IPS-18c (cell line): ENCODE data around the gene OR2M2.

Source experiments
- H3K4me3 ChIP-seq: 2 replicates; pipeline ENCODE4 v1.7.0; 2013; ENCODE audit warnings: low read depth, mild to moderate bottlenecking, low read length, moderate library complexity; ENCODE audit not compliant: insufficient read depth
- H3K9me3 ChIP-seq: one replicate; pipeline ENCODE4 v1.6.1; 2013; ENCODE audit warnings: mild to moderate bottlenecking, low read length, moderate library complexity; ENCODE audit not compliant: control insufficient read depth, insufficient read depth

The OR2M2 gene, protein sequence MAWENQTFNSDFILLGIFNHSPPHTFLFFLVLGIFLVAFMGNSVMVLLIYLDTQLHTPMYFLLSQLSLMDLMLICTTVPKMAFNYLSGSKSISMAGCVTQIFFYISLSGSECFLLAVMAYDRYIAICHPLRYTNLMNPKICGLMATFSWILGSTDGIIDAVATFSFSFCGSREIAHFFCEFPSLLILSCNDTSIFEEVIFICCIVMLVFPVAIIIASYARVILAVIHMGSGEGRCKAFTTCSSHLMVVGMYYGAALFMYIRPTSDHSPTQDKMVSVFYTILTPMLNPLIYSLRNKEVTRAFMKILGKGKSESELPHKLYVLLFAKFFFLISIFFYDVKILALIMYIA

DNA sequence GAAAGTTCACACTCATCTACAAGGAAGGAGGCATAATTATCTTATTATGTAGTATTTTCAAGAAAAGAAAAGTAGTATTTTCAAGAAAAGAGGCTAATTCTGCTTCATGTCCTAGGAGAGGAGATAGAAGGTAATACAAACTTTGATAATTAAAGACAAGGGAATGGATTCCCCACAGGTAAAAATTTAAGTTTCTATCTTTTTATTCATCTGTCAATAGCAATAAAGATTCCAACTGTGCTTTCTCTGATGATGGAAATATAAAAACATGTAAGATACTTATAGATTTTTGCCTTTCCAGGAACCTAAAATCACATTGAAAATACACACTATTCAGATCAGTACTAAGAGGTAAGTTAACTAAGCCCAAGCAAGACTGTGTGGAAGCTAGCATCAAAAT, at the start of gene OR2M2:
TSS of gene OR2M2 (plus strand) at position 301 of the 400 bp plus-strand sequence. CDS start 5,165 bp downstream, outside the sequence.
- Histone ChIP-seq H3K9me3 (no peaks in the 10 kb centered on the region), H3K4me3 (no peak within 1 kb of the TSS)

DNA sequence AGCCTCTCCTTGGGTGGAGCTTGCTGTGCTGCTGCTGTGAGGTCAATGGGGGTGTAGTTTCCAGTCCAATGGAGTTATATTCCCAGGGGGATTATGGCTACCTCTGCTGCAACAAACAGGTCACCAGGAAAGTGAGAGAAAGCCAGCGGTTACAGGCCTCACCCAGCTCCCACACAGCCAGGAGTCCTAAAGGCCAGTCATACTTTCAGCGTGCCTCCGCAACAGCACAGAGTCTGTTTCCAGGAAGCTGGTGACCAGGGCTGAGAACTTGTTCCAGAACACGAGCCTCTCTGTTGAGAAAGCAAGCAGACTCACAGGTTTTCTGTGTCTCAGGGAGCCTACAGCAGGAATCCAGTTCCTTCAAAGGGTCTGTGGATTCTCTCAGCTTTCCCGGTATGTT, 47.0 kb upstream of the OR2M2 start:
- peaks cover 2% of the 10 kb centered on the region for H3K9me3 ChIP-seq
- H3K4me3 ChIP-seq = no peak overlapping the region

DNA sequence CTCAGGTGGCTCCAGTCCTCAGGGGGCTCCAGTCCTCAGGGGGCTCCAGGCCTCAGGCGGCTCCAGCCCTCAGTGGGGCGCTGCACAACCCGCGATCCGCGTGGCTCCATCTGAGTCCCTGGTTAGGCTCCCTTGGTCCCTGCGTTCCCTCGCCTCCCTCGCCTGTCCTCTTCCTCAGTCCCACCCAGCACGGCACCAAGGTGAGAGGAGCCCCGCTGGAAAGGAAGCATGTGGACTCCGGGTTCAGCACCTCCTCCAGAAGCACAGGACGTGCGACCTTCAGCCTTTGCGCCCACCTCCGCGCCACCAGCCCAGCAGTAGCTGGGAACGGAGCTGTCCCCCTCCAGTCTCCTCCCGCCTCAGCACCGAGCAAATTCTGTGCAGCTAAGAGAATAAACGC, 37.8 kb upstream of the OR2M2 start:
- Histone ChIP-seq H3K4me3 (no peak overlapping the region), H3K9me3 (no peaks in the 10 kb centered on the region)

DNA sequence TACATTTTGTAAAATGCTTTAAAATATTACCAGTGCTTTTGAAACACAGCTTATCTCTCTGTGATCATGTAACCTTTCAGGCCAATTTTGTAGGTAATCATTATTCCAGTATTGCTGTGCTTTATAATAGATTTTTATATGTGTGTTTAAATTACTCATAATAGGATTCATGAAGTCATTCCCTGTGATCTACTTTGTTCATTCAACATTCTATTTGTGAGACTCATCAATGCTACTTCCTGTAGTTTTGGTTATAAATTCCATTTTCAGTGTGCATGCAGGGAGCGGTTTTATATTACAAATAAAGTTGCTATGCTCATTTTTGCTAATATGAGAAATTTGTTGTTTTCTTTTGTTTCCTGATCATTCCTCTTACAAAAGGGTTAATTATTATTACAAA, 33.8 kb upstream of the OR2M2 start:
- no peak overlapping the region for H3K4me3 ChIP-seq
- H3K9me3 ChIP-seq = no peaks in the 10 kb centered on the region

DNA sequence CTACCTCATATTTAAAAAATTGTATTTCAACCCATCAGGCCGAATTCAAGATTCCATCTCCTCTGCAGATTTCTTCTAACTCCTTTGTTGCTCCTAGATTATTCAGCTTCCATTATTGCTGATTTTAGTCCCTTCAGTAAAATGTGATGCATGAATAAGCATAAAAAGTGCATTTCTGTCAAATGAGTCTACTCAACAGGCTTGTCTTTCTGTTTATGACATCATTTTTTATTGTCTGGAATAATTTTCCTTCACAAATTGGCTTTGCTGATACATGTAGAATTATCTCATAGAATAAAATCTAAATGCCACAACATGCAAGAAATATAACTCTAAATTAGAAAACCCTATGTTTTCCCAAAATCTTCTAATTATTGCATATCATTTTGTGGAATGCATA, 31.3 kb upstream of the OR2M2 start:
- Histone ChIP-seq H3K4me3 (no peak overlapping the region), H3K9me3 (no peaks in the 10 kb centered on the region)

DNA sequence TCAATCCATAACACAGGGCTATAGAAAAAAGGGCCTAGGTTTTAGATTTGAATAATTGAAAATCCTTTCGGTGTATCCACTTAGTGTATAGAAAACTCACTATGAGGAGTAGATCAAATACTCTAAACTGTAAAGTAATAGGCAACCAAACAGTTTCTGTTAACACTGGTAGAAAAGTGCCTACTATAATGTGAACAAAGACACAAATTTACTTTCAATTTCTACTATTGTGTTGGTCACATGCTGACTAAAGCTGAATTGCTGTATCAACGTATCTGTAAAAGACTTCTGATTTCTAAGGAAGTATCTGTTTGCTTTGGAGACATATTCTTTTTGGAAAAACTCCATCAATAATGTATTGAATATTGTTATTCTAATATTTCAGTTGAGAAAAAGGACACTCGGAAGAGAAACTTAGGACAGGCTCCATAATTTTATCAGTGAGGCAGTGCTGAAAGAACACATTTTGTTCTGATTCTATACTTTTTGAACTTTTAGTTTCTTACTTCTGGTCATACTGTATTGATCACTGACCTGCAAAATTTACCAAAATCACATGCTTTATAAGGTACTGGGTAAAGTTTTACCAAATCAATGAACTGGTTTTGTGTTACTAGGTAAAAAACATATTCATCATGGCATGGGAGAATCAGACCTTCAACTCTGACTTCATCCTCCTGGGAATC, 30.0 kb upstream of the OR2M2 start, which contains the start of gene OR2M5:
TSS of gene OR2M5 (plus strand) at position 636 of the 686 bp plus-strand sequence. CDS start at position 636, 0 bp downstream.
- no peaks in the 10 kb centered on the region for H3K9me3 ChIP-seq
- H3K4me3 ChIP-seq = no peak within 1 kb of the TSS

DNA sequence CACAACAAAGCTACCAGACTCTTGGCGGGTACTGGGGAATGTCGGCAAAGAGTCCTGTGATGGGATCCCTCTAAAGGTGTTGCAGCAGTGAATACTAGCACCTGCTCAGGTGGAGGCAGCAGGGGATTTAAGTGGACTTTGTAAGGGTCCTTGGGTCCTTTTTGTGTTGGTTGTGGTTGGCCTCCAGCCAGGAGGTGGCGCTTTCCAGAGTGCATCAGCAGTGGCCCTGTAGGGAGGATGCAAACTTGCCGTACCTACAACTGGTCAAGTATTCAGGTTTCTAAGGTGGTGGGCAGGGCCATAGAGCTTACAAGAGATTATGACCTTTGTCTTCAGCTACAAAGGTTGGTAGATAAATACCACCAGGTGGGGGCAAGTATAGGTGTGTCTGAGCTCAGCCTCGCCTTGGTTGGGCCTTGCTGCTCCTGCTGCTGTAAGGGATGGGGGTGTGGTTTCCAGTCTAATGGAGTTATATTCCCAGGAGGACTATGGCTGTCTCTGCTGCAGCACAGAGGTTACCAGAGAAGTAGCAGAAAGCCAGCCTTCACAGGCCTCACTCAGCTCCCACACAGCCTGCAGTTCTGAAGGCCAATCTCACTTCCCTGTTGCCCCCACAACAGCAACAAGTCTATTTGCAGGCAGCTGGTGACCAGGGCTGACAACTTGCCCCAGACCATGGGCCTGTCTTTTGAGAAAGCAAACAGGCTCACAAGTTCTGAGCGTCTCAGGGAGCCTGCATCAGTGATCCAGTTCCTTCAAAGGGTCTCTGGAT, 22.4 kb upstream of the OR2M2 start:
- H3K9me3 ChIP-seq = peaks cover 2% of the 10 kb centered on the region
- H3K4me3 ChIP-seq = no peak overlapping the region

DNA sequence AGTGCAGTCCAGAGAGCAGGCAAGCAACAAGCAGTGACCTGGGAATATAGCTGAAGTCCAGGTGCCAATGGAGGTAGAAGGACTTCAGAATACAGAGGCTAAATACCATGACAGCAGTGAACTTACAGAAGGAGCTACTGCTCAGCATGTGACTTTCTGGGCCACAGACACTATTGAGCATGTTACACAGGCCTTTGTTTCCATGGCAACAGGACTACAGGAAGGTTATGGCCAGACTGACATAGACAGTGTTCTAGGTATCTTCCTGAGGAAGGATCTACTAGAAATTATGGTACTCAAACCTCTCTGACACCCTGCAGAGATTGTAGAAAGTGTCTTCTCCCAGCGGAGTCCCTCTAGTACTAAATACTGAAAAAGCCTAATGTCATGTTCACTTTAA, 18.7 kb upstream of the OR2M2 start:
- H3K9me3 ChIP-seq = peaks cover 2% of the 10 kb centered on the region

DNA sequence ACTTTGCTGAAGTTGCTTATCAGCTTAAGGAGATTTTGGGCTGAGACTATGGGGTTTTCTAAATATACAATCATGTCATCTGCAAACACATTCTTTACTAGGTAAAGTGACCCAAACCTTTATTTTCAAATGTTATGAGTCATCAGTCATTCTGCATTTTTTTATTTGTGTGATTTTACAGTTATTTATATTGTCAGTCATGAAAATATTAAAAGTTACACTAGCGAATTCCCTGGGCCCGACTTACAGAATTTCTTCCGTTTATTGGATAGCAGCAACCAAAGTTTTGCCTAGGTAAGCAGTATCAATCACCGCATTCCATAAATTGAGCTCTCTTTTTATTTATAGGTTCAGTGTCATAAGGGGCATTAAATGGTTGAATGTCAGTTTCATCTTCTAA, 15.9 kb upstream of the OR2M2 start:
- no peaks in the 10 kb centered on the region for H3K9me3 ChIP-seq

More for the DNA sequence above, 18.7 kb upstream of the OR2M2 start:
- no peak overlapping the region for H3K4me3 ChIP-seq

DNA sequence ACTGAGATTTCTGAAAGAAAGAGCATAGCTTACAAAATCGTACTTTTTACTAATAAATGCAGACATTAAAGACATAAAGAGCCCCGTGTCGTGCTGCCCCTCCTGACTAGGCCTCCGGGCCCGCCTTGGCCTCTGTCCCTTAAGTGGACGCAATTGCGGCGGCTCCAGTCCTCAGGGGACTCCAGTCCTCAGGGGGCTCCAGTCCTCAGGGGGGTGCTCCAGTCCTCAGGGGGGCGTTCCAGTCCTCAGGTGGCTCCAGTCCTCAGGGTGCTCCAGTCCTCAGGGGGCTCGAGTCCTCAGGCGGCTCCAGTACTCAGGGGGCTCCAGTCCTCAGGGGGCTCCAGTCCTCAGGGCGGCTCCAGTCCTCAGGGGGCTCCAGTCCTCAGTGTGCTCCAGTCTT, 10.6 kb upstream of the OR2M2 start:
- no peaks in the 10 kb centered on the region for H3K9me3 ChIP-seq

More for the DNA sequence above, 15.9 kb upstream of the OR2M2 start:
- H3K4me3 ChIP-seq = no peak overlapping the region

DNA sequence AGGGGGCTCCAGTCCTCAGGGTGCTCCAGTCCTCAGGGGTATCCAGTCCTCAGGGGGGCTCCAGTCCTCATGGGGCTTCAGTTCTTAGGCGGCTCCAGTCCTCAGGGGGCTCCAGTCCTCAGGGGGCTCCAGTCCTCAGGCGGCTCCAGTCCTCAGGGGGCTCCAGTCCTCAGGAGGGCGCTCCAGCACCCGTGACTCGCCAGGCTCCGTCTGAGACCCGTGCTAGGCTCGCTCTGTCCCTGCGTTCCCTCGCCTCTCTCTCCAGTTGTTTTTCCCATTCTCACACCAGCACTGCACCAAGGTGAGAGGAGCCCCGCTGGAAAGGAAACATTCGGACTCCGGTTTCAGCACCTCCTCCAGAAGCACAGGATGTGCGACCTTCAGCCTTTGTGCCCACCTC, 9.4 kb upstream of the OR2M2 start:
- Histone ChIP-seq H3K4me3 (no peak overlapping the region), H3K9me3 (no peaks in the 10 kb centered on the region)

More for the DNA sequence above, 10.6 kb upstream of the OR2M2 start:
- H3K4me3 ChIP-seq = no peak overlapping the region

DNA sequence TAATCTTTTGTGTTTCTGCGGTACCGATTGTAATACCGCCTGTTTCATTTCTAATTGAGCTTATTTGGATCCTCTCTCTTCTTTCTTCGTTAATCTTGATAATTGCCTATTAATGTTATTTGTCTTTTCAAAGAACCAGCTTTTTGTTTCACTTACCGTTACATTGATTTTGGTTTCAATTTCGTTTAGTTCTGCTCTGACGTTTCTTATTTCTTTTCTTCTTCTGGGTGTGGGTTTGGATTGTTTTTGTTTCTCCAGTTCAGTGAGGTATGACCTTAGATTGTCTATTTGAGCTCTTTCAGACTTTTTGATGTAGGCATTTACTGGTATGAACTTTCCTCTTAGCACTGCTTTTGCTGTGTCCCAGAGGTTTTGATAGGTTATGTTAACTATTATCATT, 9.4 kb downstream of the OR2M2 start:
- H3K9me3 ChIP-seq = peaks cover 4% of the 10 kb centered on the region

DNA sequence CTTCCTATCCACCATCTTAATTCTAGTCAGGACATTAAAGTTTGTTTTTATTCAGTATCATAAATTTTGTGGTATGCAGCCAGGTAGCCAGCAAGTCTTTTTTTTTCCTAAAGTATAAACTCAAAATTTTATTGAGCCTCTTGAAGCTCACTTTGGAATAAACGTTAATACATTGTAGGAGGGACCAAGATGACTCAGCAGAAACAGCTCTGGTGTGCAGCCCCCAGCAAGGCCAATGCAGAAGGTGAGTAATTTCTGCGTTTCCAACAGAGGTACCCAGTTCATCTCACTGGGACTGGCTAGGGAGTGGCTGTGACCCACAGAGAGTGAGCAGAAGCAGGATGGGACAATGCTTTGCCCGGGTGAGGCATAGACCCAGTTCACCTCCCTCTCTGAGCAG, 12.7 kb downstream of the OR2M2 start:
- Histone ChIP-seq H3K4me3 (no peak overlapping the region), H3K9me3 (no peaks in the 10 kb centered on the region)

More for the DNA sequence above, 9.4 kb downstream of the OR2M2 start:
- no peak overlapping the region for H3K4me3 ChIP-seq

DNA sequence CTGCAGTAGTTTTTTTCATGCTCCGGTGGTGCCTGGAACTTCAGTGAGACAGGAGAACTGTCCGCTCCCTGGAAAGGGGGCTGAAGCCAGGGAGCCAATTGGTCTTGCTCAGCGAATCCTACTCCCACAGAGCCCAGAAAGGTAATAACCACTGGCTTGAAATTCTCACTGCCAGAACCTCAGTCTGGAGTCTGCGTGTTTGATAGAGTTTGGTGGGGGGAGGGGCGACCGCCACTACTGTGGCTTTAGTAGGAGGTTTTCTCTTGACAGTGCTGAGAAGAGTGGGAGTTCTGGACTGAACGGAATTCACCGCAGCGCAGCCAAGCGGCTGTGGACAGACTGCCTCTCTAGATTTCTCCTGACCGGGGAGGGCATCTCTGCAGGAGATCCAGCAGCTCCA, 14.4 kb downstream of the OR2M2 start:
- Histone ChIP-seq H3K9me3 (no peaks in the 10 kb centered on the region), H3K4me3 (no peak overlapping the region)

DNA sequence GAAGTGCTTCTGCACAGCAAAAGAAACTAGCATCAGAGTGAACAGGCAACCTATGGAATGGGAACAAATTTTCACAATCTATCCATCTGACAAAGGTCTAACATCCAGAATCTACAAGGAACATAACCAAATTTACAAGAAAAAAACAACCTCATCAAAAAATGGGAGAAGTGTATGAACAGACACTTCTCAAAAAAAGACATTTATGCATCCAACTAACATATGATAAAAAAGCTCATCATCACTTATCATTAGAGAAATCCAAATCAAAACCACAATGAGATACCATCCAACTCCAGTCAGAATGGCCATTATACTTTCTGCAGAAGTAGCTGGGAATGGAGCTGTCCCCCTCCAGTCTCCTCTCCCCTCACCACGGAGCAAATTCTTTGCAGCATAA, 19.5 kb downstream of the OR2M2 start:
- Histone ChIP-seq H3K9me3 (no peaks in the 10 kb centered on the region), H3K4me3 (no peak overlapping the region)

DNA sequence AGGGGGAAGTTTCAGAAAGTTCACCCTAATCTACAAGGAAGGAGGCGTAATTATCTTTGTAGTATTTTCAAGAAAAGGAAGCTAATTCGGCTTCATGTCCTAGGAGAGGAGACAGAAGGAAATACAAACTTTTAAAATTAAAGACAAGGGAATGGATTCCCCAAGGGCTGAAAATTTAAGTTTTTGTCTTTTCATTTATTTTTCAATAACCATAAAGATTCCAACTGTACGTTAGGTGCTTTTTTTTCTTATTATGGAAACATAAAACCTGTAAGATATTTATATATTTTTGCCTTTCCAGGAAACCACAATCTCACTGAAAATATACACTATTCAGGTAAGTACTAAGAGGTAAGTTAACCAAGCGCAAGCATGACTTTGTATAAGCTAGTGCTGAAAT, 22.3 kb downstream of the OR2M2 start, which contains the start of gene OR2M3:
TSS of gene OR2M3 (plus strand) at position 301 of the 400 bp plus-strand sequence. CDS start 5,803 bp downstream, outside the sequence.
- Histone ChIP-seq H3K4me3 (no peak within 1 kb of the TSS), H3K9me3 (no peaks in the 10 kb centered on the region)

DNA sequence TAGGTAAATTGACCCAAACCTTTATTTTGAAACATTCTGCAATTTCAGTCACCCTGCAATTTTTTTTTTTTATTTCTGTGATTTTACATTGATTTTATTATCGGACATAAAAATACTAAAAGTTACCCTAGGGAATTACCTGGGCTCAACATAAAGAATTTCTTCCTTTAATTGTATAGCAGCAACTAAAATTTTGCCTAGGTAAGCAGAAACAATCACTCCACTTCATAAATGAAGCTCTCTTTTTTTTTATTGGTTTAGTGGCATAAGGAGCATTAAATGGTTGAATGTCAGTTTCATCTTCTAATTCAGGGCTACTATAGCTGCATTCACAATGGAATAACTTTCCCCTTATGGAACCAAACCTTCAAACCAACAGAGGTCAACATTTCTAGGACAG, 41.3 kb downstream of the OR2M2 start:
- H3K4me3 ChIP-seq = no peak overlapping the region
- no peaks in the 10 kb centered on the region for H3K9me3 ChIP-seq
